SK-N-SH (cell line): ENCODE measurements around the gene RDH12. TPM values are rescaled to one million over a fixed set of nuclear protein-coding genes. Genes with fewer than 3 reads are reported as not detected.

Source experiments
- CTCF ChIA-PET: fragments of 300-600, 350-600 bp; formaldehyde crosslinking; extraction: SDS; loops from one replicate; lab custom pipeline; 2021; lab: Yijun Ruan, JAX
- POLR2A ChIA-PET: fragments of 350-600 bp; sonication (Branson Sonifier 250); formaldehyde crosslinking; extraction: SDS; loops from one replicate; lab custom pipeline; 2020; ENCODE audit warnings: antibody characterized with exemption, inconsistent platforms; lab: Yijun Ruan, JAX
- DNase-seq: peaks from one replicate; pipeline ENCODE4 v3.0.0; 2012
- H2AFZ ChIP-seq: fragments of 200-600 bp; sonication (generic); 2 replicates; pipeline ENCODE4 v1.8.1; 2016; ENCODE audit warnings: antibody characterized with exemption, mild to moderate bottlenecking, low read depth
- H3F3A ChIP-seq: fragments of 200-600 bp; sonication (generic); replicated peaks from 2 replicates; pipeline ENCODE3; 2016; ENCODE audit warnings: antibody characterized with exemption, mild to moderate bottlenecking; ENCODE audit not compliant: insufficient read depth
- H3K27ac ChIP-seq, 2 experiments: fragments of 200-500 bp in 1 of 2; fragments of 200-600 bp in 1 of 2; sonication (Bioruptor generic) in 1 of 2; sonication (generic), shearing (Covaris generic) in 1 of 2; 2 replicates each; pipeline versions ENCODE4 v1.5.1 to v1.6.1; 2014 to 2016; ENCODE audit warnings: low read depth in 2 of 2, inconsistent platforms in 1 of 2, low read length in 1 of 2, mild to moderate bottlenecking in 1 of 2, mixed read lengths in 1 of 2
- H3K27me3 ChIP-seq: fragments of 200-600 bp; sonication (generic), shearing (Covaris generic); 2 replicates; pipeline ENCODE4 v1.6.1; 2016; ENCODE audit warnings: mixed run types; ENCODE audit not compliant: insufficient read depth
- H3K36me3 ChIP-seq, 2 experiments: fragments of 200-500 bp in 1 of 2; fragments of 200-600 bp in 1 of 2; sonication (Bioruptor generic) in 1 of 2; sonication (generic) in 1 of 2; replicated peaks in 1 of 2; 2 replicates each; pipeline versions ENCODE3 to v1.5.1; 2014 to 2016; ENCODE audit warnings: low read length in 1 of 2, mild to moderate bottlenecking in 1 of 2; ENCODE audit not compliant: insufficient read depth in 2 of 2, control insufficient read depth in 1 of 2
- H3K4me1 ChIP-seq, 2 experiments: fragments of 200-500 bp in 1 of 2; fragments of 200-600 bp in 1 of 2; sonication (Bioruptor generic) in 1 of 2; sonication (generic), shearing (Covaris generic) in 1 of 2; 2 replicates each; pipeline versions ENCODE4 v1.5.1 to v1.6.1; 2014 to 2016; ENCODE audit warnings: low read depth in 1 of 2, low read length in 1 of 2, mixed run types in 1 of 2; ENCODE audit not compliant: insufficient read depth in 2 of 2, control insufficient read depth in 1 of 2
- H3K4me2 ChIP-seq: fragments of 200-600 bp; sonication (generic), shearing (Covaris generic); 2 replicates; pipeline ENCODE4 v1.6.1; 2017; ENCODE audit warnings: mixed run types
- H3K4me3 ChIP-seq, 2 experiments: fragments of 200-500 bp in 1 of 2; fragments of 200-600 bp in 1 of 2; sonication (Bioruptor generic) in 1 of 2; sonication (generic), shearing (Covaris generic) in 1 of 2; 2 replicates each; pipeline versions ENCODE4 v1.5.1 to v1.8.1; 2014 to 2016; ENCODE audit warnings: low read depth in 2 of 2, inconsistent platforms in 1 of 2, low read length in 1 of 2, mild to moderate bottlenecking in 1 of 2, mixed read lengths in 1 of 2, moderate library complexity in 1 of 2
- H3K79me2 ChIP-seq: fragments of 200-600 bp; sonication (generic); 2 replicates; pipeline ENCODE4 v1.8.1; 2017; ENCODE audit warnings: mild to moderate bottlenecking; ENCODE audit not compliant: insufficient read depth
- H3K9ac ChIP-seq: fragments of 200-600 bp; sonication (generic); 2 replicates; pipeline ENCODE4 v1.6.1; 2017; ENCODE audit warnings: mixed run types
- H3K9me2 ChIP-seq: fragments of 200-600 bp; sonication (generic); 2 replicates; pipeline ENCODE4 v1.6.1; 2017; ENCODE audit warnings: mixed run types
- H3K9me3 ChIP-seq: fragments of 200-600 bp; sonication (generic); 2 replicates; pipeline ENCODE4 v1.6.1; 2017; ENCODE audit warnings: mixed run types, mild to moderate bottlenecking, moderate library complexity
- H4K20me1 ChIP-seq: fragments of 200-600 bp; sonication (generic); 2 replicates; pipeline ENCODE4 v1.6.1; 2017; ENCODE audit warnings: mild to moderate bottlenecking, mixed run types; ENCODE audit not compliant: insufficient read depth
- CHD2 ChIP-seq: fragments of 150-350 bp; IDR thresholded peaks from 2 replicates; pipeline ENCODE4 v1.6.1; 2018; ENCODE audit warnings: low read length; ENCODE audit not compliant: partially characterized antibody
- ELF1 ChIP-seq: IDR thresholded peaks from 2 replicates; pipeline ENCODE4 v1.4.0; 2012
- PBX3 ChIP-seq: IDR thresholded peaks from 2 replicates; pipeline ENCODE4; 2012
- RFX5 ChIP-seq: IDR thresholded peaks from 2 replicates; pipeline ENCODE4 v1.6.1; 2012; ENCODE audit warnings: mild to moderate bottlenecking, improper control_type of control experiment, low read length
- TCF12 ChIP-seq: IDR thresholded peaks from 2 replicates; pipeline ENCODE4 v1.4.0; 2012
- TEAD4 ChIP-seq: IDR thresholded peaks from 2 replicates; pipeline ENCODE4 v1.4.0; 2012; ENCODE audit warnings: mild to moderate bottlenecking, borderline replicate concordance; ENCODE audit not compliant: insufficient read depth
- YY1 ChIP-seq: IDR thresholded peaks from 2 replicates; pipeline ENCODE4 v1.4.0; 2012; ENCODE audit warnings: low read depth, mild to moderate bottlenecking
- ZBTB33 ChIP-seq: IDR thresholded peaks from 2 replicates; pipeline ENCODE4 v1.4.0; 2012; ENCODE audit warnings: low read depth, borderline replicate concordance
- WGBS: methylation state at CpG from one replicate; pipeline ENCODE4 v1.1.6; 2017; ENCODE audit warnings: low lambda C conversion rate; 5-methylcytosine and 5-hydroxymethylcytosine counted together
- polyA plus RNA-seq, 3 experiments: library from polyadenylated mRNA; depleted of rRNA; stranded (reverse); fragments of >200 nt; gene quantifications; 2 replicates each; pipeline ENCODE4 v1.2.3, GENCODE V29; 2012
- TF ChIP-seq, protein P1 (sequence below): IDR thresholded peaks from 2 replicates; pipeline ENCODE4 v1.6.1; 2012; ENCODE audit warnings: mild to moderate bottlenecking, low read depth, low read length, moderate library complexity
- TF ChIP-seq, protein P2 (sequence below): fragments of 200-600 bp; sonication (generic); IDR thresholded peaks from 2 replicates; pipeline ENCODE4 v1.6.1; 2017; ENCODE audit warnings: antibody characterized with exemption, mild to moderate bottlenecking, moderate library complexity
- TF ChIP-seq, protein P3 (sequence below): IDR thresholded peaks from 2 replicates; pipeline ENCODE4 v1.4.0; 2012; ENCODE audit warnings: low read depth

RDH12 gene
- polyA plus RNA-seq, 1 of the 3 experiments (the other 2 are of a cell fraction), result not detected

- Histone ChIP-seq H3K4me1 (peaks cover 7% of the 10 kb centered on the region in 2 experiments; a peak in 3 of 4 replicates), H4K20me1 (peaks cover 38% of the 10 kb centered on the region), H3K27ac (peak overlapping the region; percentile 92 to 96; a peak in 3 of 4 replicates), H3K4me2 (peak overlapping the region; percentile 96), H3K9me2 (no peaks in the 10 kb centered on the region), H3K9me3 (no peaks in the 10 kb centered on the region), H3K27me3 (no peaks in the 10 kb centered on the region), H3K36me3 (peaks cover 11 to 19% of the 10 kb centered on the region in 2 experiments), H3K4me3 (peak overlapping the region; percentile 72 to 89), H3K9ac (peak overlapping the region; percentile 98), H2AFZ (peak overlapping the region; percentile 86), H3F3A (peaks cover 25% of the 10 kb centered on the region), H3K79me2 (peaks cover 58% of the 10 kb centered on the region)
- POLR2A ChIA-PET, result interaction anchor here (0.7 to 1.7 kb wide), 5 partner anchors 18 to 75 kb away, joined by 3 to 5 read pairs (median 3); partner anchors contain the start of genes PIGH and RDH11
- DNase-seq, result no peak
- CTCF ChIA-PET, result interaction anchor here (0.6 to 3.6 kb wide), 3 partner anchors 18 to 104 kb away, joined by 3 to 21 read pairs (median 3); no protein-coding TSS in a partner anchor
- WGBS, result 44% methylated on average over 13 of the region's 16 CpGs
- no peak for TF ChIP-seq ZBTB33
- no peak for TF ChIP-seq TCF12
- TF ChIP-seq, protein P1, sequence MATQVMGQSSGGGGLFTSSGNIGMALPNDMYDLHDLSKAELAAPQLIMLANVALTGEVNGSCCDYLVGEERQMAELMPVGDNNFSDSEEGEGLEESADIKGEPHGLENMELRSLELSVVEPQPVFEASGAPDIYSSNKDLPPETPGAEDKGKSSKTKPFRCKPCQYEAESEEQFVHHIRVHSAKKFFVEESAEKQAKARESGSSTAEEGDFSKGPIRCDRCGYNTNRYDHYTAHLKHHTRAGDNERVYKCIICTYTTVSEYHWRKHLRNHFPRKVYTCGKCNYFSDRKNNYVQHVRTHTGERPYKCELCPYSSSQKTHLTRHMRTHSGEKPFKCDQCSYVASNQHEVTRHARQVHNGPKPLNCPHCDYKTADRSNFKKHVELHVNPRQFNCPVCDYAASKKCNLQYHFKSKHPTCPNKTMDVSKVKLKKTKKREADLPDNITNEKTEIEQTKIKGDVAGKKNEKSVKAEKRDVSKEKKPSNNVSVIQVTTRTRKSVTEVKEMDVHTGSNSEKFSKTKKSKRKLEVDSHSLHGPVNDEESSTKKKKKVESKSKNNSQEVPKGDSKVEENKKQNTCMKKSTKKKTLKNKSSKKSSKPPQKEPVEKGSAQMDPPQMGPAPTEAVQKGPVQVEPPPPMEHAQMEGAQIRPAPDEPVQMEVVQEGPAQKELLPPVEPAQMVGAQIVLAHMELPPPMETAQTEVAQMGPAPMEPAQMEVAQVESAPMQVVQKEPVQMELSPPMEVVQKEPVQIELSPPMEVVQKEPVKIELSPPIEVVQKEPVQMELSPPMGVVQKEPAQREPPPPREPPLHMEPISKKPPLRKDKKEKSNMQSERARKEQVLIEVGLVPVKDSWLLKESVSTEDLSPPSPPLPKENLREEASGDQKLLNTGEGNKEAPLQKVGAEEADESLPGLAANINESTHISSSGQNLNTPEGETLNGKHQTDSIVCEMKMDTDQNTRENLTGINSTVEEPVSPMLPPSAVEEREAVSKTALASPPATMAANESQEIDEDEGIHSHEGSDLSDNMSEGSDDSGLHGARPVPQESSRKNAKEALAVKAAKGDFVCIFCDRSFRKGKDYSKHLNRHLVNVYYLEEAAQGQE, result no peak
- no peak for TF ChIP-seq RFX5
- TF ChIP-seq, protein P2, sequence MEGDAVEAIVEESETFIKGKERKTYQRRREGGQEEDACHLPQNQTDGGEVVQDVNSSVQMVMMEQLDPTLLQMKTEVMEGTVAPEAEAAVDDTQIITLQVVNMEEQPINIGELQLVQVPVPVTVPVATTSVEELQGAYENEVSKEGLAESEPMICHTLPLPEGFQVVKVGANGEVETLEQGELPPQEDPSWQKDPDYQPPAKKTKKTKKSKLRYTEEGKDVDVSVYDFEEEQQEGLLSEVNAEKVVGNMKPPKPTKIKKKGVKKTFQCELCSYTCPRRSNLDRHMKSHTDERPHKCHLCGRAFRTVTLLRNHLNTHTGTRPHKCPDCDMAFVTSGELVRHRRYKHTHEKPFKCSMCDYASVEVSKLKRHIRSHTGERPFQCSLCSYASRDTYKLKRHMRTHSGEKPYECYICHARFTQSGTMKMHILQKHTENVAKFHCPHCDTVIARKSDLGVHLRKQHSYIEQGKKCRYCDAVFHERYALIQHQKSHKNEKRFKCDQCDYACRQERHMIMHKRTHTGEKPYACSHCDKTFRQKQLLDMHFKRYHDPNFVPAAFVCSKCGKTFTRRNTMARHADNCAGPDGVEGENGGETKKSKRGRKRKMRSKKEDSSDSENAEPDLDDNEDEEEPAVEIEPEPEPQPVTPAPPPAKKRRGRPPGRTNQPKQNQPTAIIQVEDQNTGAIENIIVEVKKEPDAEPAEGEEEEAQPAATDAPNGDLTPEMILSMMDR, result peak; percentile 2; the same call in 1 of the 2 replicates
Measured at GRCh38 chr14:67675219-67675582, 26.5 kb upstream of the RDH12 start.

GRCh38 chr14:67679006-67679405 lies 22.7 kb upstream of the RDH12 start:
- DNase-seq, result no peak
- H3K27me3 ChIP-seq, result no peaks in the 10 kb centered on the region
- H3K4me2 ChIP-seq, result no peak overlapping the region
- no peak overlapping the region for H2AFZ ChIP-seq
- H3K9me3 ChIP-seq, result no peaks in the 10 kb centered on the region
- POLR2A ChIA-PET, result interaction anchor here (0.7 kb wide), 1 partner anchor 105 kb away, joined by 4 read pairs; no protein-coding TSS in a partner anchor
- no peak for TF ChIP-seq TEAD4
- TF ChIP-seq YY1, result no peak
- no peak for TF ChIP-seq PBX3
- no peak for TF ChIP-seq CHD2
- TF ChIP-seq ELF1, result no peak
- TF ChIP-seq, protein P3, sequence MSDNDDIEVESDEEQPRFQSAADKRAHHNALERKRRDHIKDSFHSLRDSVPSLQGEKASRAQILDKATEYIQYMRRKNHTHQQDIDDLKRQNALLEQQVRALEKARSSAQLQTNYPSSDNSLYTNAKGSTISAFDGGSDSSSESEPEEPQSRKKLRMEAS, result no peak
- peaks cover 25% of the 10 kb centered on the region for H3K79me2 ChIP-seq
- H4K20me1 ChIP-seq, result no peaks in the 10 kb centered on the region
- peaks cover 32 to 40% of the 10 kb centered on the region in 2 experiments for H3K36me3 ChIP-seq
- no peak overlapping the region for H3K27ac ChIP-seq
- CTCF ChIA-PET, result interaction anchor here (1.0 kb wide), 1 partner anchor 70 kb away, joined by 4 read pairs; no protein-coding TSS in a partner anchor
- H3K9me2 ChIP-seq, result no peaks in the 10 kb centered on the region
- no peak overlapping the region for H3K4me3 ChIP-seq
- 98% methylated on average over 2 of the region's 2 CpGs for WGBS
- H3K4me1 ChIP-seq, result peaks cover 4 to 8% of the 10 kb centered on the region in 2 experiments; a peak in 2 of 4 replicates
- H3K9ac ChIP-seq, result no peak overlapping the region
- H3F3A ChIP-seq, result peaks cover 31% of the 10 kb centered on the region
